ENCODE data around the gene P4HA2. TPM values are rescaled to one million over a fixed set of nuclear protein-coding genes. Genes with fewer than 3 reads are reported as not detected.

Gene P4HA2
- total and polyA plus RNA-seq, 7 donors = 4.2 to 35.2 (median 24.8) TPM

GRCh38 chr5:132142459-132142858 is 85.2 kb downstream of the P4HA2 start:
- peaks cover 0 to 9% (median 2%) of the 10 kb centered on the region in 4 donors for H3K9me3 ChIP-seq
- H3K27ac ChIP-seq = no peak overlapping the region
- no peak for DNase-seq
- H3K27me3 ChIP-seq = no peaks in the 10 kb centered on the region
- H3K4me3 ChIP-seq = no peak overlapping the region
- H3K36me3 ChIP-seq = no peaks in the 10 kb centered on the region
- no peak for TF ChIP-seq CTCF (IDR thresholded peaks at IDR 0.05)
- TF ChIP-seq POLR2AphosphoS5 (IDR thresholded peaks at IDR 0.05) = no peak
- no peak for TF ChIP-seq POLR2A (IDR thresholded peaks at IDR 0.05)
- no peak for TF ChIP-seq EP300 (IDR thresholded peaks at IDR 0.05)
- no peaks in the 10 kb centered on the region for H3K4me1 ChIP-seq
- intact Hi-C loops (cut with DNase I) = no loop called here

Small RNA genes within 50 kb of the gene (small RNA-seq; reads per million reads assigned to genes)
- 0 reads per million in 3 donors for gene AC063976.4

Other genes with a start within 250 kb of the P4HA2 start
- gene ACSL6, start 216.2 kb downstream of the P4HA2 start, total RNA-seq = 1 to 10 TPM in 2 of 4 donors, under 1 TPM in 2; 0.16 to 2.2 (median 1.2) TPM
- gene ACSL6, start 216.2 kb downstream of the P4HA2 start, polyA plus RNA-seq = 1 to 10 TPM in 1 of 3 donors, not detected in 2; 5.5 TPM
- not detected for gene IL3, start 167.2 kb downstream of the P4HA2 start, total RNA-seq
- gene IL3, start 167.2 kb downstream of the P4HA2 start, polyA plus RNA-seq = not detected
- not detected for gene CSF2, start 154.1 kb downstream of the P4HA2 start, total RNA-seq
- gene CSF2, start 154.1 kb downstream of the P4HA2 start, polyA plus RNA-seq = 1 to 10 TPM in 1 of 3 donors, not detected in 2; 1.1 TPM
- 100 to 1,000 TPM in 2 of 4 donors, 10 to 100 TPM in 2; 38.2 to 133 (median 90.1) TPM for gene PDLIM4, start 29.8 kb upstream of the P4HA2 start, total RNA-seq
- gene PDLIM4, start 29.8 kb upstream of the P4HA2 start, polyA plus RNA-seq = 10 to 100 TPM in 2 of 3 donors, 1 to 10 TPM in 1; 2.1 to 16.5 (median 11.4) TPM
- gene SLC22A4, start 66.5 kb upstream of the P4HA2 start, total RNA-seq = 1 to 10 TPM in 2 of 4 donors, under 1 TPM in 2; 0.49 to 3.4 (median 0.95) TPM
- 1 to 10 TPM in 1 of 3 donors, under 1 TPM in 2; 0.58 to 1.2 (median 0.69) TPM for gene SLC22A4, start 66.5 kb upstream of the P4HA2 start, polyA plus RNA-seq
- gene SLC22A5, start 141.9 kb upstream of the P4HA2 start, total RNA-seq = 1 to 10 TPM; 3.6 to 9.9 (median 6.3) TPM
- 10 to 100 TPM in 1 of 3 donors, 1 to 10 TPM in 2; 6.0 to 11.9 (median 9.0) TPM for gene SLC22A5, start 141.9 kb upstream of the P4HA2 start, polyA plus RNA-seq